ENCODE data around the gene IPPK.

DNA sequence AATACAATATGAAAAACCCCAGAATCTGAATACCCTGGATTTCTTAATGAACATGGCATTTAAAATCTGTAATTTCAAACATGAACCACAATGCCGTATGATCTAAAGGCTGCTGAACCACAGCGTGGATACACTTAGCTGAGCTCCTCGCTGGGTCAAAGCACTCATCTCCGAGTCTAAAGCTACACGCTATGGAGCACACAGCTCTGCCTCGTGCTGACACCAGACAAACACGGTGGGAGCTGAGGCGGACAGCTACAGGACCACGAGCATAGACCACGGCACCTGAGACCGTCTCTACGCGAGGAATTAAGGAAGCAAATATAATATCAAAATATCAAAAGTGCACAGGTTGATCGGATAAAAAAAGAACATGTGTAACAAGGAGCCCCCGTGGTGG, 42.8 kb upstream of the IPPK start:
- TF ChIP-seq, protein P1, sequence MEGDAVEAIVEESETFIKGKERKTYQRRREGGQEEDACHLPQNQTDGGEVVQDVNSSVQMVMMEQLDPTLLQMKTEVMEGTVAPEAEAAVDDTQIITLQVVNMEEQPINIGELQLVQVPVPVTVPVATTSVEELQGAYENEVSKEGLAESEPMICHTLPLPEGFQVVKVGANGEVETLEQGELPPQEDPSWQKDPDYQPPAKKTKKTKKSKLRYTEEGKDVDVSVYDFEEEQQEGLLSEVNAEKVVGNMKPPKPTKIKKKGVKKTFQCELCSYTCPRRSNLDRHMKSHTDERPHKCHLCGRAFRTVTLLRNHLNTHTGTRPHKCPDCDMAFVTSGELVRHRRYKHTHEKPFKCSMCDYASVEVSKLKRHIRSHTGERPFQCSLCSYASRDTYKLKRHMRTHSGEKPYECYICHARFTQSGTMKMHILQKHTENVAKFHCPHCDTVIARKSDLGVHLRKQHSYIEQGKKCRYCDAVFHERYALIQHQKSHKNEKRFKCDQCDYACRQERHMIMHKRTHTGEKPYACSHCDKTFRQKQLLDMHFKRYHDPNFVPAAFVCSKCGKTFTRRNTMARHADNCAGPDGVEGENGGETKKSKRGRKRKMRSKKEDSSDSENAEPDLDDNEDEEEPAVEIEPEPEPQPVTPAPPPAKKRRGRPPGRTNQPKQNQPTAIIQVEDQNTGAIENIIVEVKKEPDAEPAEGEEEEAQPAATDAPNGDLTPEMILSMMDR (IDR thresholded peaks at IDR 0.05) = no peak
- TF ChIP-seq POLR2A (IDR thresholded peaks at IDR 0.05) = no peak

Measured in lower leg skin (tissue), 3 donors.